Hepatocyte (in vitro differentiated cells): ENCODE results near the gene EIF5A2.

Experiments used
- EZH2 ChIP-seq: fragments of 200-600 bp; sonication (generic); IDR thresholded peaks from 2 replicates; pipeline ENCODE4 v1.6.1; 2016; ENCODE audit warnings: antibody characterized with exemption, mild to moderate bottlenecking, borderline replicate concordance
- TF ChIP-seq, protein P1 (sequence below): fragments of 200-600 bp; sonication (generic); IDR thresholded peaks from 2 replicates; pipeline ENCODE4 v1.5.1; 2016; ENCODE audit warnings: antibody characterized with exemption, mild to moderate bottlenecking; ENCODE audit not compliant: poor library complexity

DNA sequence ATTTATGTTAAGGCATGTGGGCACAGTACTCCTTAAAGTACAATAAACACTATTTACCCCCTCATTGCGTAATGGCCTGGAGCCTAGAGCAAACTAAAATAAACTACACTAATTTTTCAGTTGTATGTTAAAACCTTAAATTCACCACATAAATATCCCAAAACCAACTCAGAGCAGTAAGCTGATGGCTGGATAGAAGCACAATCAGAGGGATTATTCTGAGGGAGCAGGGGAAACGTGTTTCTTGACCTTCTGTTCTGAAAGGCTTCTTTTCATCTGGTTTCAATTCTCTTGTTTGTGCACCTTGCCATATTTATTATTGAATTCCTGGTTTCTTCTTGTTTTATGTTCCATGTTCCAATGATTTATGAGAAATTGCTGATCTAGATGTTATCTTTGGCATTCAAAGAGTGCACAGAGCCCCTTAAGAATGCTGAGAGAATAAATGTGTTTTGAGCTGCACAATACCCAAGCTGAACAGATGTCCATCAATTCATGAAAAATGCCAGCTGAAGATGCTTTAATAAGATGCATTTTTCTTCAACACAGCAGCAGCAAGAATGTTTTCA lies 68.1 kb downstream of the EIF5A2 start:
- TF ChIP-seq, protein P1, sequence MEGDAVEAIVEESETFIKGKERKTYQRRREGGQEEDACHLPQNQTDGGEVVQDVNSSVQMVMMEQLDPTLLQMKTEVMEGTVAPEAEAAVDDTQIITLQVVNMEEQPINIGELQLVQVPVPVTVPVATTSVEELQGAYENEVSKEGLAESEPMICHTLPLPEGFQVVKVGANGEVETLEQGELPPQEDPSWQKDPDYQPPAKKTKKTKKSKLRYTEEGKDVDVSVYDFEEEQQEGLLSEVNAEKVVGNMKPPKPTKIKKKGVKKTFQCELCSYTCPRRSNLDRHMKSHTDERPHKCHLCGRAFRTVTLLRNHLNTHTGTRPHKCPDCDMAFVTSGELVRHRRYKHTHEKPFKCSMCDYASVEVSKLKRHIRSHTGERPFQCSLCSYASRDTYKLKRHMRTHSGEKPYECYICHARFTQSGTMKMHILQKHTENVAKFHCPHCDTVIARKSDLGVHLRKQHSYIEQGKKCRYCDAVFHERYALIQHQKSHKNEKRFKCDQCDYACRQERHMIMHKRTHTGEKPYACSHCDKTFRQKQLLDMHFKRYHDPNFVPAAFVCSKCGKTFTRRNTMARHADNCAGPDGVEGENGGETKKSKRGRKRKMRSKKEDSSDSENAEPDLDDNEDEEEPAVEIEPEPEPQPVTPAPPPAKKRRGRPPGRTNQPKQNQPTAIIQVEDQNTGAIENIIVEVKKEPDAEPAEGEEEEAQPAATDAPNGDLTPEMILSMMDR, result no peak
- no peak for TF ChIP-seq EZH2
